K562 (cell line): Measurements from ENCODE around the gene ZIC2. TPM values are rescaled to one million over a fixed set of nuclear protein-coding genes. Genes with fewer than 3 reads are reported as not detected.

Experiments
- ATAC-seq: fragments of 200-7000 bp; cut with Tn5 transposase; 3 replicates; pipeline ENCODE4 v1.9.1; 2020; ENCODE audit warnings: moderate library complexity
- BruUV-seq: library from RNA; stranded (reverse); fragments of 400-500 nt; replicated peaks from 2 replicates; lab custom pipeline; 2021; lab: Mats Ljungman, UMichigan
- CTCF ChIA-PET: fragments of 300-600 bp; formaldehyde crosslinking; extraction: SDS; loops from one replicate; lab custom pipeline; 2021; ENCODE audit warnings: low intra/inter-chr PET ratio; lab: Yijun Ruan, JAX
- POLR2A ChIA-PET: fragments of 300-600, 350-650 bp; sonication (Branson Sonifier 250); formaldehyde crosslinking; extraction: SDS; loops from one replicate; lab custom pipeline; 2021; ENCODE audit warnings: antibody characterized with exemption, inconsistent platforms; lab: Yijun Ruan, JAX
- DNase-seq, 4 experiments: peaks; one replicate each; pipeline versions ENCODE4 v3.0.0 to v3.0.0-alpha.2; 2011 to 2018; ENCODE audit warnings: low spot score in 3 of 4, mixed read lengths in 3 of 4; ENCODE audit errors: extremely low read depth in 1 of 4
- FAIRE-seq: peaks from 2 replicates; lab custom pipeline; 2011; peaks lifted over from hg19 to GRCh38; lab: Jason Lieb, UNC
- H2AFZ ChIP-seq: 2 replicates; pipeline ENCODE4 v1.6.0; 2011; ENCODE audit warnings: low read depth, low read length, control low read depth, inconsistent platforms
- H3K27ac ChIP-seq: fragments of 200-600 bp; 3 replicates; pipeline ENCODE4 v1.8.0; 2011; ENCODE audit warnings: low read depth, mild to moderate bottlenecking, control low read depth, inconsistent platforms, low read length, moderate library complexity, mixed read lengths; ENCODE audit errors: extremely low read depth
- H3K27me3 ChIP-seq, 2 experiments: fragments of 300-600 bp in 1 of 2; 2 replicates in 1 of 2; 3 replicates in 1 of 2; pipeline versions ENCODE4 v1.6.0 to v1.8.0; 2011; ENCODE audit warnings: inconsistent platforms in 2 of 2, low read length in 2 of 2, mild to moderate bottlenecking in 1 of 2, mixed read lengths in 1 of 2, moderate library complexity in 1 of 2; ENCODE audit not compliant: control insufficient read depth in 2 of 2, insufficient read depth in 2 of 2
- H3K36me3 ChIP-seq: fragments of 300-600 bp; 3 replicates; pipeline ENCODE4 v1.8.0; 2011; ENCODE audit warnings: mild to moderate bottlenecking, low read length, inconsistent platforms; ENCODE audit not compliant: control insufficient read depth, insufficient read depth
- H3K4me1 ChIP-seq, 2 experiments: fragments of 200-600 bp in 1 of 2; replicated peaks in 1 of 2; 2 replicates in 1 of 2; 3 replicates in 1 of 2; pipeline versions ENCODE4 v1.5.1 to v1.8.0; 2011; ENCODE audit warnings: inconsistent platforms in 2 of 2, low read length in 2 of 2, mild to moderate bottlenecking in 1 of 2, mixed read lengths in 1 of 2, moderate library complexity in 1 of 2; ENCODE audit not compliant: control insufficient read depth in 2 of 2, insufficient read depth in 2 of 2
- H3K4me2 ChIP-seq: 2 replicates; pipeline ENCODE4 v1.6.1; 2011; ENCODE audit warnings: low read length, control low read depth, inconsistent platforms, mixed read lengths; ENCODE audit not compliant: insufficient read depth
- H3K4me3 ChIP-seq: fragments of 200-600 bp; sonication (generic), shearing (Covaris generic); 2 replicates; pipeline ENCODE4 v1.5.1; 2016; ENCODE audit warnings: control low read depth, inconsistent platforms
- H3K79me2 ChIP-seq: fragments of 200-600 bp; 3 replicates; pipeline ENCODE4 v1.8.0; 2011; ENCODE audit warnings: low read length, inconsistent platforms; ENCODE audit not compliant: control insufficient read depth, insufficient read depth
- H3K9ac ChIP-seq, 2 experiments: 2 replicates each; pipeline versions ENCODE4 v1.6.0 to v1.6.1; 2011; ENCODE audit warnings: low read depth in 2 of 2, low read length in 2 of 2, control low read depth in 1 of 2, inconsistent platforms in 1 of 2, mild to moderate bottlenecking in 1 of 2, mixed read lengths in 1 of 2; ENCODE audit not compliant: insufficient read depth in 1 of 2
- H3K9me1 ChIP-seq: one replicate; pipeline ENCODE4 v1.6.0; 2011; ENCODE audit warnings: inconsistent platforms, mild to moderate bottlenecking, low read length, moderate library complexity; ENCODE audit not compliant: control insufficient read depth, insufficient read depth
- H3K9me3 ChIP-seq: replicated peaks from 2 replicates; pipeline ENCODE4 v1.5.1; 2011; ENCODE audit warnings: low read depth, low read length, inconsistent platforms; ENCODE audit not compliant: control insufficient read depth, insufficient read depth
- H4K20me1 ChIP-seq: replicated peaks from 2 replicates; pipeline ENCODE4 v1.6.1; 2011; ENCODE audit warnings: low read length, inconsistent platforms, mixed read lengths; ENCODE audit not compliant: control insufficient read depth, insufficient read depth
- GATAD2B ChIP-seq: fragments of 450-650 bp; IDR thresholded peaks from 2 replicates; pipeline ENCODE4 v1.6.1; 2017; ENCODE audit warnings: mild to moderate bottlenecking, borderline replicate concordance
- KAT2B ChIP-seq: IDR thresholded peaks from one replicate; pipeline ENCODE4 v1.6.1; 2012; ENCODE audit warnings: low read depth, mild to moderate bottlenecking, control low read depth, inconsistent platforms, low read length, moderate library complexity
- NR1H2 ChIP-seq: sonication (generic); formaldehyde crosslinking; IDR thresholded peaks from 2 replicates; pipeline ENCODE4 v1.4.0; 2020; ENCODE audit warnings: mild to moderate bottlenecking, missing genetic modification reagents
- POLR2G ChIP-seq: fragments of 200-400 bp; formaldehyde crosslinking; IDR thresholded peaks from 2 replicates; pipeline ENCODE4 v1.6.1; 2017; ENCODE audit warnings: low read depth, mild to moderate bottlenecking, antibody characterized with exemption, low read length, moderate library complexity
- SRF ChIP-seq, 2 experiments: fragments of 250-450, 450-650 bp in 1 of 2; sonication (Bioruptor Pico) in 1 of 2; sonication (generic) in 1 of 2; formaldehyde crosslinking; IDR thresholded peaks; 2 replicates each; pipeline versions ENCODE4 v1.5.0 to v1.5.1; 2020 to 2022; ENCODE audit warnings: mild to moderate bottlenecking in 1 of 2, missing genetic modification reagents in 1 of 2
- ZNF316 ChIP-seq: fragments of 450-650 bp; IDR thresholded peaks from 2 replicates; pipeline ENCODE4 v1.6.1; 2016
- WGBS: fragments of 100-300 bp; shearing (Covaris generic); methylation state at CpG from one replicate; pipeline ENCODE4 v1.1.6; 2016; ENCODE audit warnings: low coverage, mixed read lengths; ENCODE audit not compliant: insufficient coverage; ENCODE audit errors: missing lambda C conversion rate; 5-methylcytosine and 5-hydroxymethylcytosine counted together
- in situ Hi-C: fragments of 300-500 bp; cut with MboI; formaldehyde crosslinking; loops from 4 replicates; pipeline ENCODE4 v1.15.0; 2018; ENCODE audit warnings: inconsistent platforms, mixed read lengths
- intact Hi-C: fragments of 100-400 bp; cut with micrococcal nuclease; formaldehyde crosslinking; loops from 2 replicates; pipeline ENCODE4 v1.14.2; 2022
- polyA plus RNA-seq, 8 experiments: library from polyadenylated mRNA; depleted of rRNA in 4 of 8; stranded (reverse) in 5 of 8; unstranded in 3 of 8; fragments of >200 nt; fragmentation: Nextera tagmentation in 2 of 8; fragmentation: Illumina TruSeq in 1 of 8; extraction: Ambion mirVana in 2 of 8; extraction: Trizol in 1 of 8; gene quantifications; 2 replicates each; pipeline versions ENCODE4 v1.2.1 to v1.2.3, GENCODE V29; 2011 to 2014; ENCODE audit warnings: inconsistent platforms in 1 of 8, missing spikeins in 1 of 8
- total RNA-seq, 7 experiments: library from RNA; depleted of rRNA in 6 of 7; stranded (reverse); fragments of >200 nt in 6 of 7; fragmentation: Illumina TruSeq in 2 of 7; extraction: Trizol in 2 of 7; gene quantifications; 2 replicates each; pipeline versions ENCODE4 v1.2.1 to v1.2.3, GENCODE V29; 2011 to 2021; ENCODE audit warnings: low replicate concordance in 1 of 7
- TF ChIP-seq, protein P1 (sequence below): sonication (generic); formaldehyde crosslinking; IDR thresholded peaks from 2 replicates; pipeline ENCODE4 v1.8.1; 2023; ENCODE audit warnings: mild to moderate bottlenecking, missing genetic modification reagents, moderate library complexity

The ZIC2 gene
- total and polyA plus RNA-seq, 9 of the 15 experiments (the other 6 are each of a cell fraction or from before 2014, with no cell fraction given): 1.8 to 18.0 (median 4.5) TPM

GRCh38 chr13:99941911-99942310, 39.7 kb upstream of the ZIC2 start:
- CTCF ChIA-PET: no interaction called here
- no peak overlapping the region for H3K9ac ChIP-seq
- no peak overlapping the region for H3K4me3 ChIP-seq
- H3K27me3 ChIP-seq: peaks cover 30 to 35% of the 10 kb centered on the region in 2 experiments
- H3K4me1 ChIP-seq: no peaks in the 10 kb centered on the region; a peak in 1 of 5 replicates
- no TSS peak for BruUV-seq
- ATAC-seq (no peak), DNase-seq (no peak), FAIRE-seq (no peak)
- TF ChIP-seq GATAD2B (no peak), ZNF316 (no peak), SRF (CRISPR knock-in tag; IDR thresholded peaks at IDR 0.05) (no peak), KAT2B (no peak), NR1H2 (CRISPR knock-in tag) (no peak), POLR2G (no peak)
- TF ChIP-seq, protein P1, sequence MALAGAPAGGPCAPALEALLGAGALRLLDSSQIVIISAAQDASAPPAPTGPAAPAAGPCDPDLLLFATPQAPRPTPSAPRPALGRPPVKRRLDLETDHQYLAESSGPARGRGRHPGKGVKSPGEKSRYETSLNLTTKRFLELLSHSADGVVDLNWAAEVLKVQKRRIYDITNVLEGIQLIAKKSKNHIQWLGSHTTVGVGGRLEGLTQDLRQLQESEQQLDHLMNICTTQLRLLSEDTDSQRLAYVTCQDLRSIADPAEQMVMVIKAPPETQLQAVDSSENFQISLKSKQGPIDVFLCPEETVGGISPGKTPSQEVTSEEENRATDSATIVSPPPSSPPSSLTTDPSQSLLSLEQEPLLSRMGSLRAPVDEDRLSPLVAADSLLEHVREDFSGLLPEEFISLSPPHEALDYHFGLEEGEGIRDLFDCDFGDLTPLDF (CRISPR knock-in tag): no peak
- H3K4me2 ChIP-seq: no peak overlapping the region
- no peaks in the 10 kb centered on the region for H3K36me3 ChIP-seq
- in situ Hi-C loops (no loop called here), intact Hi-C loops (no loop called here)
- no peaks in the 10 kb centered on the region for H3K79me2 ChIP-seq
- POLR2A ChIA-PET: interaction anchor here (0.5 kb wide), 1 partner anchor 32 kb away, joined by 5 read pairs; no protein-coding TSS in a partner anchor
- WGBS: 7% methylated on average over 3 of the region's 4 CpGs
- no peaks in the 10 kb centered on the region for H4K20me1 ChIP-seq
- no peak overlapping the region for H2AFZ ChIP-seq
- no peaks in the 10 kb centered on the region for H3K9me1 ChIP-seq
- no peak overlapping the region for H3K27ac ChIP-seq
- H3K9me3 ChIP-seq: no peaks in the 10 kb centered on the region
